ENCODE measurements around the gene CCDC116. TPM values are rescaled to one million over a fixed set of nuclear protein-coding genes. Genes with fewer than 3 reads are reported as not detected.
A peak's percentile ranks its signal among the peaks of the same experiment; 100 is the strongest.

The CCDC116 gene
- total RNA-seq, 2 donors from 2014 or later = 0.27 to 3.1 TPM

DNA sequence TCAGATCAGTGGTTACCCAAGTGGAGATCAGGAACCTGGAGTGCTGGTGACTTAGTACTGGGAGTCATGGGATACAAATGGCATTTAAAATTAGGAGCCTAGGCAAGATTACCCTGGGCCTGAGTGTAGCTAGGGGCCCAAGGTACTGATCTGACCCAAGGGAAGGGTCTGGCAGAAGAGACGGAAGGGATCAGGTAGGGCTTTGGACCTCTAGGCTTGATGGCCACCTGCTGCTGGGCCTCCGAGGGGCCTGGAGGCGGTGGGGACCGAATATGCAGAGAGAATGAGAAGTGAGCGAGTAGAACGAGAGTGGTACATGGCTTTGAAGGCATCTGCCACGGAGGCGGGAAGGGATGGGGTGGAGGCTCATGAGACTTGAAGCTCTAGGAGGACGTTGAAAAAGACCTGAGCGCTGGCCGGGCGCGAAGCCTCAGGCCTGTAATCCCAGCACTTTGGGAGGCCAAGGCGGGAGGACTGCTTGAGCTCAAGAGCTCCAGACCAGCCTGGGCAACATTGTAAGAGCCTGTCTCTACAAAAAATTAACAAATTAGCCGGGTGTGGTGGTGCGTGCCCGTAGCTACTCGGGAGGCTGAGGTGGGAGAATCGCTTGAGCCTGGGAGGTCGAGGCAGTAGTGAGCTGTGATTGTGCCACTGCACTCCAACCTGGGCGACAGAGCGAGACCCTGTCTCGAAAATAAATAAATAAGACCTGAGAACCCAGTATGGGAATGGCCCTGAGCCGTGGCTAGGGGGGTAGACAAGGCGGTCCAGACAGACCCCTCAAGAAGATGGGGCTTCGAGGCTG, 32.7 kb downstream of the CCDC116 start:
- peaks cover 3% of the 10 kb centered on the region for H3K4me1 ChIP-seq (replicated peaks)
- WGBS = 70% methylated on average over 26 of the region's 26 CpGs
- H3K27me3 ChIP-seq (replicated peaks; ENCODE audit: insufficient read depth) = no peaks in the 10 kb centered on the region
- DNase-seq (ENCODE audit: low spot score) = no peak
- TF ChIP-seq POLR2A (IDR thresholded peaks at IDR 0.05) (no peak), POLR2AphosphoS5 (IDR thresholded peaks at IDR 0.05) (no peak)
- TF ChIP-seq, protein P1, sequence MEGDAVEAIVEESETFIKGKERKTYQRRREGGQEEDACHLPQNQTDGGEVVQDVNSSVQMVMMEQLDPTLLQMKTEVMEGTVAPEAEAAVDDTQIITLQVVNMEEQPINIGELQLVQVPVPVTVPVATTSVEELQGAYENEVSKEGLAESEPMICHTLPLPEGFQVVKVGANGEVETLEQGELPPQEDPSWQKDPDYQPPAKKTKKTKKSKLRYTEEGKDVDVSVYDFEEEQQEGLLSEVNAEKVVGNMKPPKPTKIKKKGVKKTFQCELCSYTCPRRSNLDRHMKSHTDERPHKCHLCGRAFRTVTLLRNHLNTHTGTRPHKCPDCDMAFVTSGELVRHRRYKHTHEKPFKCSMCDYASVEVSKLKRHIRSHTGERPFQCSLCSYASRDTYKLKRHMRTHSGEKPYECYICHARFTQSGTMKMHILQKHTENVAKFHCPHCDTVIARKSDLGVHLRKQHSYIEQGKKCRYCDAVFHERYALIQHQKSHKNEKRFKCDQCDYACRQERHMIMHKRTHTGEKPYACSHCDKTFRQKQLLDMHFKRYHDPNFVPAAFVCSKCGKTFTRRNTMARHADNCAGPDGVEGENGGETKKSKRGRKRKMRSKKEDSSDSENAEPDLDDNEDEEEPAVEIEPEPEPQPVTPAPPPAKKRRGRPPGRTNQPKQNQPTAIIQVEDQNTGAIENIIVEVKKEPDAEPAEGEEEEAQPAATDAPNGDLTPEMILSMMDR (IDR thresholded peaks at IDR 0.05) = no peak
- no peaks in the 10 kb centered on the region for H3K9me3 ChIP-seq
- intact Hi-C loops (cut with DNase I) = no loop called here
- H3K4me3 ChIP-seq = peak overlapping the region; percentile 78 to 85
- H3K36me3 ChIP-seq = no peaks in the 10 kb centered on the region
- H3K27ac ChIP-seq = peak overlapping the region; percentile 83 to 86

DNA sequence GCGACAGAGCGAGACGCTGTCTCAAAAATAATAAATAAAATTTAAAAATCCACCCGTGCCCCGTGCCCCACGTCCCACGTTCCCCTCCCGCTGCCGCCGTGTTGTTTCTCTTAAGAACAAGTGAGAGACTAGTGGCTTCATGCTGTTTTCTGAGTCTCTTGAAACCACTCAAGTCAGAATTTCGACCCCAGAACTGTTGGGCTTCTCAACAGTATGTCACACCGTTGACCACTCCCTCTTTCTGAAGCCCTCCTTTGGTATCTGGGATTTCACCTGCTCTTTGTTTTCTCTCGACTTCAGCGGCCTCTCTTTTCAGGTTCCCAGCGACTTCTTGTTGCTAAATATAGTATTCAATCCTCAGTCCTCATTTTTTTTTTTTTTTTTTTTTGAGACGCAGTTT, 34.2 kb downstream of the CCDC116 start:
- H3K27ac ChIP-seq = peak overlapping the region in 1 of 2 donors; percentile 86
- WGBS = 45% methylated on average over 16 of the region's 16 CpGs
- no peaks in the 10 kb centered on the region for H3K27me3 ChIP-seq (replicated peaks; ENCODE audit: insufficient read depth)
- H3K9me3 ChIP-seq = no peaks in the 10 kb centered on the region
- intact Hi-C loops (cut with DNase I) = no loop called here
- H3K4me1 ChIP-seq (replicated peaks) = peaks cover 3% of the 10 kb centered on the region
- TF ChIP-seq POLR2A (IDR thresholded peaks at IDR 0.05) (no peak), POLR2AphosphoS5 (IDR thresholded peaks at IDR 0.05) (no peak)
- TF ChIP-seq, protein P1 (IDR thresholded peaks at IDR 0.05) = no peak
- H3K36me3 ChIP-seq = peaks cover 0 to 9% of the 10 kb centered on the region in 2 donors
- peak overlapping the region; percentile 78 to 85 for H3K4me3 ChIP-seq
- DNase-seq (ENCODE audit: low spot score) = no peak

DNA sequence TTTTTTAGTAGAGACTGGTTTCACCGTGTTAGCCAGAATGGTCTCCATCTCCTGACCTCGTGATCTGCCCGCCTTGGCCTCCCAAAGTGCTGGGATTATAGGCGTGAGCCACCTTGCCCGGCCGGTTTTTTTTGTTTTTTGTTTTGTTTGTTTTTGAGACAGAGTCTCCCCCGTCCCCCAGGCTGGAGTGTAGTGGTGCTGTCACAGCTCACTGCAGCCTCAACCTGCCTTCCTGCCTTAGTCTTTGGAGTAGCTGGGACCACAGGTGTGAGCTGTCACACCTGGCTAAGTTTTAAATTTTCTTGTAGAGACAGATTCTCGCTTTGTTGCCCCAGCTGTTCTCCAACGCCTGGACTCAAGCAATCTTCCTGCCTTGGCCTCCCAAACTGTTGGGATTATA, 36.5 kb downstream of the CCDC116 start:
- H3K4me3 ChIP-seq = no peak overlapping the region
- H3K4me1 ChIP-seq (replicated peaks) = peaks cover 3% of the 10 kb centered on the region
- WGBS = 41% methylated on average over 9 of the region's 9 CpGs
- no peaks in the 10 kb centered on the region for H3K27me3 ChIP-seq (replicated peaks; ENCODE audit: insufficient read depth)
- peak overlapping the region in 1 of 2 donors; percentile 57 for H3K27ac ChIP-seq
- H3K36me3 ChIP-seq = peaks cover 0 to 13% of the 10 kb centered on the region in 2 donors
- DNase-seq (ENCODE audit: low spot score) = no peak
- no peaks in the 10 kb centered on the region for H3K9me3 ChIP-seq
- intact Hi-C loops (cut with DNase I) = no loop called here
- peak; percentile 17 for TF ChIP-seq POLR2AphosphoS5 (IDR thresholded peaks at IDR 0.05)
- TF ChIP-seq, protein P1 (IDR thresholded peaks at IDR 0.05) = no peak

DNA sequence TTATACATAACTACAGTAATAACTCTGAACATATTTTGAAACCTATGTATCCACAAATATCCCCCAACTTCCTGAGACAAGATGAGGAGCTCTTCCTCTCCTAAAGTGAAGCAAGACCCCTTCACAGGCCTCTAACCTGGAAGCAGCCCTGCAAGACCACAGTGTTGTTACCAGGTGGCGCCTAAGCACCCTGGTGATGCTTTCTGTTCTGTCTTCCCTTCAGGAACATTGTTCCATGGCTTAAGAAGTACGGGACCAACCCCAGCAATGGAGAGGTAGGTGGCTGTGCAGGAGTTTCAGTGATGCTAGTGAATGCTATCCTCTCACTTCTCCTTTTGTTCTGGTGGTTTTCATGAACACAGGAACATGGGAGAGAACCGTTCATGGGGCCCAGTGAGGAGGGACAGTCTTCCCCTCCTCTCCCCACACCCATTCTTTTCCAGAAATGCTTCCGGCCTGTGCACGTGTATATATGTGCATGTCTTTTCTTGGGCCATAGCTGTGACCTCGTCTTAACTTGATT, 39.6 kb downstream of the CCDC116 start:
- H3K9me3 ChIP-seq = no peaks in the 10 kb centered on the region
- no peak for DNase-seq (ENCODE audit: low spot score)
- H3K36me3 ChIP-seq = peaks cover 0 to 19% of the 10 kb centered on the region in 2 donors
- TF ChIP-seq, protein P1 (IDR thresholded peaks at IDR 0.05) = no peak
- no peak for TF ChIP-seq POLR2AphosphoS5 (IDR thresholded peaks at IDR 0.05)
- TF ChIP-seq POLR2A (IDR thresholded peaks at IDR 0.05) = no peak
- WGBS = 81% methylated on average over 6 of the region's 6 CpGs
- intact Hi-C loops (cut with DNase I) = no loop called here
- H3K27ac ChIP-seq = no peak overlapping the region
- no peaks in the 10 kb centered on the region for H3K4me1 ChIP-seq (replicated peaks)
- H3K27me3 ChIP-seq (replicated peaks; ENCODE audit: insufficient read depth) = no peaks in the 10 kb centered on the region
- H3K4me3 ChIP-seq = no peak overlapping the region

Data from prostate gland (tissue), 2 donors.